Breast epithelium (tissue), 4 donors: Measurements from ENCODE around the gene TMTC2. TPM values are rescaled to one million over a fixed set of nuclear protein-coding genes. Genes with fewer than 3 reads are reported as not detected.
A peak's percentile ranks its signal among the peaks of the same experiment; 100 is the strongest.

Source experiments
- DNase-seq, 2 donors: peaks; one replicate each; pipeline ENCODE4 v3.0.0-alpha.2; 2019; ENCODE audit warnings: low spot score in 2 of 2
- H3K27ac ChIP-seq, 2 donors: fragments of 200-600 bp; sonication (generic) in 1 of 2; one replicate each; pipeline ENCODE4 v1.5.1; 2016 to 2019; ENCODE audit warnings: mild to moderate bottlenecking in 1 of 2
- H3K27me3 ChIP-seq, 2 donors: fragments of 200-600 bp; sonication (generic) in 1 of 2; one replicate each; pipeline versions ENCODE4 v1.5.1 to v1.6.0; 2017 to 2019; ENCODE audit warnings: control low read depth in 1 of 2, mild to moderate bottlenecking in 1 of 2
- H3K36me3 ChIP-seq: fragments of 200-600 bp; one replicate; pipeline ENCODE4 v1.5.1; 2019
- H3K4me1 ChIP-seq, 2 donors: fragments of 200-600 bp; sonication (generic); one replicate each; pipeline ENCODE4 v1.5.1; 2016 to 2019; ENCODE audit warnings: control low read depth in 1 of 2
- H3K4me3 ChIP-seq, 3 donors: fragments of 200-600 bp; sonication (generic); 1 replicate in 2 of 3; 2 replicates in 1 of 3; pipeline ENCODE4 v1.5.1; 2016 to 2019; ENCODE audit warnings: mild to moderate bottlenecking in 3 of 3, moderate library complexity in 2 of 3
- H3K9me3 ChIP-seq, 2 donors: fragments of 200-600 bp; sonication (generic) in 1 of 2; one replicate each; pipeline ENCODE4 v1.5.1; 2016 to 2019; ENCODE audit warnings: control low read depth in 1 of 2
- POLR2A ChIP-seq: fragments of 450-650 bp; IDR thresholded peaks from one replicate; pipeline ENCODE4 v1.6.1; 2016; ENCODE audit warnings: antibody characterized with exemption, mild to moderate bottlenecking, moderate library complexity
- POLR2AphosphoS5 ChIP-seq, 3 donors: sonication (generic); formaldehyde crosslinking; IDR thresholded peaks; one replicate each; pipeline ENCODE4 v1.6.1; 2017; ENCODE audit warnings: antibody characterized with exemption in 3 of 3
- intact Hi-C: fragments of 100-400 bp; cut with DNase I; formaldehyde crosslinking; loops from one replicate; pipeline ENCODE4 v1.15.1; 2023; ENCODE audit warnings: low total_unique reads
- total RNA-seq, 3 donors: library from RNA; depleted of rRNA; stranded (reverse); fragments of >200 nt; gene quantifications; one replicate each; pipeline ENCODE4 v1.1.0, GENCODE V29; 2016
- TF ChIP-seq, protein P1 (sequence below), 3 donors: fragments of 450-650 bp; IDR thresholded peaks; one replicate each; pipeline ENCODE4 v1.5.1; 2016 to 2017; ENCODE audit warnings: antibody characterized with exemption in 3 of 3, mild to moderate bottlenecking in 3 of 3, moderate library complexity in 3 of 3

The TMTC2 gene
- total RNA-seq, 3 donors from 2014 or later = 7.0 to 28.8 (median 19.3) TPM

DNA sequence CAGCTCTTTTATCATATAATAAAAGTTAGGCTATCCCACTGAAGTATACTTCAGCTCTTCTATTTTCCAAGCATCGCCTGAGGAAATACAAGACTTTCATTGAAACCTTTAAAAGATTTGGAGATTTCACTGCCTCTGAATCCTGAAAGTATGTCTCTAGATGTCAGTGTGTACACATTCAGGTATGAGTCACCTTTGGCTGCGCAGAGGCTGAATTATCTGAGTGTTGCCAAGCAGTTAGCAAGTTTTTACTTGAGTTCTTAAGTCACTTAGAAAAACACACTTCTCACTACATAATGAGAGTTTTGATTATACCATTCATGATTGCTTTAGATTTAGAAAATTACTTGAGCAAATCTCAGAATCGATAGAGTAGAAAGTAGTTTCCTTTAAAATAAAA lies 210.3 kb downstream of the TMTC2 start:
- Histone ChIP-seq H3K4me1 (no peaks in the 10 kb centered on the region), H3K4me3 (no peak overlapping the region), H3K36me3 (no peaks in the 10 kb centered on the region), H3K27me3 (no peaks in the 10 kb centered on the region), H3K9me3 (no peaks in the 10 kb centered on the region), H3K27ac (no peak overlapping the region)
- intact Hi-C loops = no loop called here
- TF ChIP-seq, protein P1, sequence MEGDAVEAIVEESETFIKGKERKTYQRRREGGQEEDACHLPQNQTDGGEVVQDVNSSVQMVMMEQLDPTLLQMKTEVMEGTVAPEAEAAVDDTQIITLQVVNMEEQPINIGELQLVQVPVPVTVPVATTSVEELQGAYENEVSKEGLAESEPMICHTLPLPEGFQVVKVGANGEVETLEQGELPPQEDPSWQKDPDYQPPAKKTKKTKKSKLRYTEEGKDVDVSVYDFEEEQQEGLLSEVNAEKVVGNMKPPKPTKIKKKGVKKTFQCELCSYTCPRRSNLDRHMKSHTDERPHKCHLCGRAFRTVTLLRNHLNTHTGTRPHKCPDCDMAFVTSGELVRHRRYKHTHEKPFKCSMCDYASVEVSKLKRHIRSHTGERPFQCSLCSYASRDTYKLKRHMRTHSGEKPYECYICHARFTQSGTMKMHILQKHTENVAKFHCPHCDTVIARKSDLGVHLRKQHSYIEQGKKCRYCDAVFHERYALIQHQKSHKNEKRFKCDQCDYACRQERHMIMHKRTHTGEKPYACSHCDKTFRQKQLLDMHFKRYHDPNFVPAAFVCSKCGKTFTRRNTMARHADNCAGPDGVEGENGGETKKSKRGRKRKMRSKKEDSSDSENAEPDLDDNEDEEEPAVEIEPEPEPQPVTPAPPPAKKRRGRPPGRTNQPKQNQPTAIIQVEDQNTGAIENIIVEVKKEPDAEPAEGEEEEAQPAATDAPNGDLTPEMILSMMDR (IDR thresholded peaks at IDR 0.05) = no peak
- TF ChIP-seq POLR2A = no peak
- no peak for TF ChIP-seq POLR2AphosphoS5 (IDR thresholded peaks at IDR 0.05)
- DNase-seq = peak in 1 of 2 donors; percentile 49

DNA sequence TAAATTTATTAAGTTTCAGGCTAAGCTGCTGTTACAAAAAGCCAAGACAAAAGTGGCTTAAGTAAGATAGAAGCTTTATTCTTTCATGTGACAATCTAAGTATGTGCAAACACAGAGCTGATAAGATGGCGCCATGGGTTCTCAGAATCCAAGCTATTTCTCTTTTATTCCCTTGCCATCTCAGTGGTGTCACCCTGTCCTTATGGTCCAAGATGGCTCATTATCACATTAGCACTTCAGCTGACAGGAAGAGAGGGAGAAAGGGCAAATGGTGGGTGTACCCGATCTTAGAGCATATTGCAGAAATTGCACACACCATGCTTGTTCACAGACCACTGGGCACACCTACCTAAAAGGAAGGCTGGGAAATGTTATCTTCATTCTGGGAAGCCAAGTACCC lies 211.7 kb downstream of the TMTC2 start:
- intact Hi-C loops = no loop called here
- Histone ChIP-seq H3K27me3 (no peaks in the 10 kb centered on the region), H3K27ac (no peak overlapping the region), H3K9me3 (no peaks in the 10 kb centered on the region), H3K4me1 (no peaks in the 10 kb centered on the region), H3K36me3 (no peaks in the 10 kb centered on the region), H3K4me3 (no peak overlapping the region)
- TF ChIP-seq, protein P1 (IDR thresholded peaks at IDR 0.05) = no peak
- TF ChIP-seq POLR2A (no peak), POLR2AphosphoS5 (IDR thresholded peaks at IDR 0.05) (no peak)
- DNase-seq = no peak

DNA sequence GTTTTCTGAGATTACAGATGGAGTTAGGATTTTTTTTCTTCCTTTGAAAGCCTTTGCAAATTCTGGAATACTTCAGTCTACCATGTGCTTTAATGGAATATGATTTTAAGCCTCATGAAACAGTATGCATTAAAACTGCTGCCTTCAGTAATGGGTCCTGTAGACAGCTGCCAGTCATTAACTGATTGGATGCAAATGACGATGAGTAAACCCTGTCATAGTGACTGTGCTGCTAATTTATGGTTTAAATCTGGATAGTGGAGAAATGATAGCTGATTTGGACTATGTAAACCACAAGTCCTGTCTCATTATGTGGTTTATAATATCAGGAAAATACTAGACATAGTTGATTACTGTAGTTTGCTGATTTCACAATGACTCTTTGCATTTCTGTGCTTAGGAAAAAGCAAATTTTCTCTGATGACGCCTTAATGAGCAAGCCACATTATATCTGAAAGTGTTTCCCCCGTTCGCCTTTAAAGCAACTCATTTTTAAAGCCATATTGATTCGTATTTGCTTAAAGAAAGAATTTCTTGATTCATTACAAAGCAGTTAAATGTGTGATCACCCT lies 217.6 kb downstream of the TMTC2 start:
- Histone ChIP-seq H3K4me1 (no peaks in the 10 kb centered on the region), H3K27me3 (no peaks in the 10 kb centered on the region), H3K27ac (no peak overlapping the region), H3K9me3 (no peaks in the 10 kb centered on the region), H3K4me3 (no peak overlapping the region), H3K36me3 (no peaks in the 10 kb centered on the region)
- DNase-seq = no peak
- TF ChIP-seq, protein P1 (IDR thresholded peaks at IDR 0.05) = no peak
- TF ChIP-seq POLR2A (no peak), POLR2AphosphoS5 (IDR thresholded peaks at IDR 0.05) (no peak)
- intact Hi-C loops = no loop called here

DNA sequence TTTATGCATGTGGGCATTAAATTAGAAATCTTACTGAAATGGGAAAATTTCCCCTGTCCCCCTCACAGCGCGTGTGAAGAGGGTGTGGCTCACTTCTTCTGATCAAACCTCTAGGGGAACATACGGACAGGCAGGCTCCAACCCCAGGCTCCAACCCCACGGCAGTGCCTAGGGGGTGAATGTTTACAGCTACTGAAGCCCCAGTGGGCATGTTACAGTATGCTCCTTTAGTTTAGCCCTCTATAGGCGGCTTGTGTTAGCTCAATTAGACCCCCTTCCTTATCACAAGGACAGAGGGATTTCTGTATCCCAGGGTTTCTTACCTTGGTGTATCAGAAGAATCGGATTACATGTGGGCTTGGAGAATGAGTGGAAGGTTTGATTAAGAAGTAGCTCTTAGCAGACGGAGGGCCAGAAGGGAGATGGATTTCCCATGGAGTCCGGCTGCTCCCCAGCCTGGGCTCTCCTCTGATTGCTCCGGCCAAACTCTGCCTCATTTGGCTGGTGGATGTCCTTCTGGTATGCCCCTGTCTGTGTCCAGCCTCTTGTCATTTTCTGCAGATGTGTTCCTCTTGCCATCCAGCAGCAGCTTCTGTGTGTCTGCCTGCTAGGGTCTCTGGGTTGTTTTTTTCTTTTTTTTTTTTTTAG lies 223.7 kb downstream of the TMTC2 start:
- Histone ChIP-seq H3K9me3 (no peaks in the 10 kb centered on the region), H3K27me3 (no peaks in the 10 kb centered on the region), H3K36me3 (no peaks in the 10 kb centered on the region), H3K27ac (no peak overlapping the region), H3K4me1 (no peaks in the 10 kb centered on the region), H3K4me3 (no peak overlapping the region)
- intact Hi-C loops = no loop called here
- no peak for DNase-seq
- TF ChIP-seq, protein P1 (IDR thresholded peaks at IDR 0.05) = no peak
- TF ChIP-seq POLR2A (no peak), POLR2AphosphoS5 (IDR thresholded peaks at IDR 0.05) (no peak)

DNA sequence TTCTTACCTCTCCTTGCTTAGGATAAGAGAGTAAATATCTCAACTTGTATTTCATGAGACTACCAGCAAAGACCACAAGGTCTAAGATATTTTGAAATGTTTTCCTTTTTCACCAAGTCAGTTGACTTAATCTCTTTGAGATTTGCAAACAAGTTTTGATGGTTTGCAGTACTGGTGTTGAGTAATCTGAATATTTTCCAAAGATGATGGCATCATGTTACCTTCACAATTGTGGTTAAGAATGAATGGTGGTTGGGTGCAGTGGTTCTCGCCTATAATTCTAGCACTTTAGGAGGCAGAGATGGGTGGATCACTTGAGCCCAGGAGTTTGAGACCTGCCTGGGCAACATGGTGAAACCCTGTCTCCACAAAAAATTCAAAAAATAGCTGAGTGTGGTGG lies 225.7 kb downstream of the TMTC2 start:
- no peaks in the 10 kb centered on the region for H3K27me3 ChIP-seq
- intact Hi-C loops = no loop called here

More for the DNA sequence above, 225.7 kb downstream of the TMTC2 start:
- DNase-seq = no peak
- no peaks in the 10 kb centered on the region for H3K36me3 ChIP-seq
- H3K27ac ChIP-seq = no peak overlapping the region
- TF ChIP-seq POLR2A = no peak
- TF ChIP-seq POLR2AphosphoS5 (IDR thresholded peaks at IDR 0.05) = no peak
- TF ChIP-seq, protein P1 (IDR thresholded peaks at IDR 0.05) = no peak
- H3K4me3 ChIP-seq = no peak overlapping the region
- H3K9me3 ChIP-seq = no peaks in the 10 kb centered on the region
- H3K4me1 ChIP-seq = no peaks in the 10 kb centered on the region
